Stimulated activated naive CD8-positive, alpha-beta T cell treated with anti-CD3 and anti-CD28 coated beads, Interleukin-15, amount 100 ng/mL, for 72 hours (primary cell): Measurements from ENCODE around the gene VAV2.

Experiments used
- ATAC-seq: fragments of 150-1000 bp; cut with Tn5 transposase; 2 replicates; pipeline ENCODE4 v1.10.0; 2021; ENCODE audit warnings: mild to moderate bottlenecking, moderate library complexity
- DNase-seq, 2 donors: peaks; one replicate each; pipeline ENCODE4 v3.0.0; 2021 to 2022
- H3K27ac Mint-ChIP-seq, 2 donors: one replicate each; pipeline ENCODE4 v1.8.0; 2022; ENCODE audit warnings: mild to moderate bottlenecking in 2 of 2, mixed read lengths in 2 of 2, moderate library complexity in 2 of 2
- H3K27me3 Mint-ChIP-seq: one replicate; pipeline ENCODE4 v1.8.0; 2022; ENCODE audit warnings: mixed read lengths
- H3K4me1 Mint-ChIP-seq: one replicate; pipeline ENCODE4 v1.8.0; 2022; ENCODE audit warnings: mild to moderate bottlenecking, mixed read lengths
- H3K4me3 Mint-ChIP-seq, 2 donors: one replicate each; pipeline ENCODE4 v1.8.0; 2022; ENCODE audit warnings: mild to moderate bottlenecking in 2 of 2, mixed read lengths in 2 of 2, moderate library complexity in 1 of 2
- H3K9me3 Mint-ChIP-seq, 2 donors: one replicate each; pipeline ENCODE4 v1.8.0; 2022; ENCODE audit warnings: mixed read lengths in 2 of 2

VAV2 gene

DNA sequence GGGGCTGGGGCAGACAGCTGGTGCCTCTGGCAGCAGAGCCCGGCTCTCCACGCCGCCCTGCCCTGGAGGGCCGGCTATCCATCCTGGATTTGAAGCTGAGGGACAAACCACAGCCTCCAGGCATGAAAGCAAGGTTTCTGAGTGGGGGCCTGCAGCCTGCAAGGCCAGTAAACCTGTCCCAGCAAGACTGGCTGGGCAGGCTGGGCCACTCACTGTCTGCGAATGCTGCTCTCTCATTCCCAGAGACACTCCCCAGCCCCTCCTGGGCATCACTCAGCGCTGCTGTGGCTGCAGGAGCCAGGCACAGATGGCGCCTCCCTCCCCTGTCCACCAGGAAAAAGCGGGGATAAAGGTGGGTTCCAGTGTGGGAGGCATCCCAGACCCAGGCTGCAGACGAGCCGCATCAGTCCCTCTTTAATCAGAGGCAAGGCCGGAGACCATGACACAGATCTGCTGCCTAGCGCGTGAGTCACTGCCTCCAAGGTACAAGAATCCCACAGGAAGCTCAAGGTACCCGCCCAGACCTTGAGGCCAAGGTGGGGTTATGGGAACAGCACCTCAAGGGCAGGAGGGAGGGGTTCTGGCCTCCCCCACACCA is 118.0 kb downstream of the VAV2 start:
- H3K4me1 Mint-ChIP-seq: peaks cover 14% of the 10 kb centered on the region

GRCh38 chr9:133873461-133873891 is 118.6 kb downstream of the VAV2 start:
- peaks cover 14% of the 10 kb centered on the region for H3K4me1 Mint-ChIP-seq
- no peak for ATAC-seq
- DNase-seq: no peak

More for the DNA sequence above, 118.0 kb downstream of the VAV2 start:
- H3K9me3 Mint-ChIP-seq: no peaks in the 10 kb centered on the region
- no peak overlapping the region for H3K4me3 Mint-ChIP-seq
- no peak overlapping the region for H3K27ac Mint-ChIP-seq
- ATAC-seq (no peak), DNase-seq (no peak)
- peaks cover 14% of the 10 kb centered on the region for H3K27me3 Mint-ChIP-seq

GRCh38 chr9:133873009-133873408 is 119.1 kb downstream of the VAV2 start:
- Mint-ChIP-seq H3K27me3 (peaks cover 14% of the 10 kb centered on the region), H3K9me3 (no peaks in the 10 kb centered on the region), H3K4me1 (peaks cover 14% of the 10 kb centered on the region), H3K4me3 (no peak overlapping the region), H3K27ac (no peak overlapping the region)
- DNase-seq: no peak
- ATAC-seq: no peak

More at GRCh38 chr9:133873461-133873891, 118.6 kb downstream of the VAV2 start:
- H3K27me3 Mint-ChIP-seq: peaks cover 14% of the 10 kb centered on the region
- no peak overlapping the region for H3K4me3 Mint-ChIP-seq
- no peaks in the 10 kb centered on the region for H3K9me3 Mint-ChIP-seq
- no peak overlapping the region for H3K27ac Mint-ChIP-seq

GRCh38 chr9:133870598-133871595 is 121.2 kb downstream of the VAV2 start:
- H3K4me3 Mint-ChIP-seq: no peak overlapping the region
- no peak for ATAC-seq
- peaks cover 14% of the 10 kb centered on the region for H3K27me3 Mint-ChIP-seq
- DNase-seq: no peak
- peaks cover 14% of the 10 kb centered on the region for H3K4me1 Mint-ChIP-seq
- H3K9me3 Mint-ChIP-seq: peaks cover 0 to 1% of the 10 kb centered on the region in 2 donors
- H3K27ac Mint-ChIP-seq: no peak overlapping the region

DNA sequence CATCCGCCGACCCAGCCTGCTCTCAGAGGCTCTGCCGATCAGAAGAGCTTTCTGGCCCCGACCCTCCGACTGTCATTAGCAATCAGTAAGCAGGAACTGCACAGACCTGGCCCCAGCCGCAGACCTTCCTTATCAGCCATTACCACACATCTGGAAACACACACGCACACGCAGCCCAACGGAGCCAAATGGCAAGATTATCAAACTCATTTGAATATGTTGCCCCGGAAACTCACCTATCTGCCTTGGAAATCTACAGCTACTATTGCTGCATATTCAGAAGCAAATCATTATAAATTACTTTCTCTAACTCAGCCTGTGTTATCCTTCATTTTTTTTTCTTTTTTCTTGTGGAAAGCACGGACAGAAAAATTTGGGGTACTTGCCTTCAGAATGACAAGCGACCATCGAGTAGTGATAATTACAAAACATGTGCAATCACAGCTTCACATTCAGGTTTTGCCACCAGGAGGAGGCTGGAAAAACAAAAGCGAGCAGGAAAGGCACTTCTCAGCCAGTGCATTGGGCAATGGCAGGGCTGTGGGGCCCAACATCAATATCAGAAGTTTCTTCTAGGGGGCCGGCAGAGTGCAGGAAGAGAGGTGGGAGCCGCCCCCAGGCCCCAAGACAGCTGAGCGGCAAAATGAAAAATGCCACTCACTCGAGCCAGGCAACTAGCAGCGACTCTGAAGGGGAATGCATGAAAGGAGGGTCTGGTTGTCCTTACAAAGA is 122.3 kb downstream of the VAV2 start:
- DNase-seq (no peak), ATAC-seq (peak; percentile 81)
- Mint-ChIP-seq H3K4me1 (peaks cover 14% of the 10 kb centered on the region), H3K27me3 (peaks cover 14% of the 10 kb centered on the region), H3K9me3 (peaks cover 0 to 12% of the 10 kb centered on the region in 2 donors), H3K4me3 (peak overlapping the region; percentile 3 to 61), H3K27ac (peak overlapping the region in 1 of 2 donors; percentile 9)

GRCh38 chr9:133868203-133868602 is 123.9 kb downstream of the VAV2 start:
- Mint-ChIP-seq H3K27me3 (peaks cover 14% of the 10 kb centered on the region), H3K4me1 (peaks cover 14% of the 10 kb centered on the region), H3K4me3 (no peak overlapping the region), H3K9me3 (peaks cover 0 to 12% of the 10 kb centered on the region in 2 donors), H3K27ac (no peak overlapping the region)
- DNase-seq: no peak
- no peak for ATAC-seq

- no peak for ATAC-seq
- no peak overlapping the region for H3K27ac Mint-ChIP-seq
- DNase-seq: no peak
- peaks cover 22% of the 10 kb centered on the region for H3K27me3 Mint-ChIP-seq
- H3K9me3 Mint-ChIP-seq: peaks cover 0 to 12% of the 10 kb centered on the region in 2 donors
- H3K4me1 Mint-ChIP-seq: peaks cover 22% of the 10 kb centered on the region
- H3K4me3 Mint-ChIP-seq: no peak overlapping the region
These were observed 125.2 kb downstream of the VAV2 start for GRCh38 chr9:133866946-133867345.

- Mint-ChIP-seq H3K4me3 (no peak overlapping the region), H3K27me3 (peaks cover 8% of the 10 kb centered on the region), H3K4me1 (peaks cover 9% of the 10 kb centered on the region), H3K9me3 (peaks cover 0 to 12% of the 10 kb centered on the region in 2 donors), H3K27ac (no peak overlapping the region)
- DNase-seq (no peak), ATAC-seq (no peak)
These were observed 128.1 kb downstream of the VAV2 start for GRCh38 chr9:133864011-133864410.

- DNase-seq (no peak), ATAC-seq (no peak)
- no peak overlapping the region for H3K27ac Mint-ChIP-seq
- no peak overlapping the region for H3K4me3 Mint-ChIP-seq
- peaks cover 8% of the 10 kb centered on the region for H3K27me3 Mint-ChIP-seq
- peaks cover 9% of the 10 kb centered on the region for H3K4me1 Mint-ChIP-seq
- H3K9me3 Mint-ChIP-seq: peaks cover 0 to 12% of the 10 kb centered on the region in 2 donors
These were observed 128.9 kb downstream of the VAV2 start for GRCh38 chr9:133863257-133863592.

GRCh38 chr9:133862585-133863256 is 129.4 kb downstream of the VAV2 start:
- no peak for DNase-seq
- peaks cover 0 to 12% of the 10 kb centered on the region in 2 donors for H3K9me3 Mint-ChIP-seq
- H3K4me3 Mint-ChIP-seq: no peak overlapping the region
- peaks cover 9% of the 10 kb centered on the region for H3K4me1 Mint-ChIP-seq
- no peak for ATAC-seq
- H3K27ac Mint-ChIP-seq: peak overlapping the region in 1 of 2 donors; percentile 91
- H3K27me3 Mint-ChIP-seq: peaks cover 8% of the 10 kb centered on the region

GRCh38 chr9:133861692-133862091 is 130.4 kb downstream of the VAV2 start:
- Mint-ChIP-seq H3K9me3 (peaks cover 0 to 12% of the 10 kb centered on the region in 2 donors), H3K27me3 (peaks cover 8% of the 10 kb centered on the region), H3K4me3 (no peak overlapping the region), H3K27ac (no peak overlapping the region), H3K4me1 (peaks cover 9% of the 10 kb centered on the region)
- DNase-seq (no peak), ATAC-seq (no peak)

GRCh38 chr9:133861086-133861485 is 131.0 kb downstream of the VAV2 start:
- no peak for ATAC-seq
- DNase-seq: no peak
- H3K27ac Mint-ChIP-seq: no peak overlapping the region
- no peak overlapping the region for H3K4me3 Mint-ChIP-seq
- H3K9me3 Mint-ChIP-seq: peaks cover 0 to 12% of the 10 kb centered on the region in 2 donors
- peaks cover 9% of the 10 kb centered on the region for H3K4me1 Mint-ChIP-seq
- H3K27me3 Mint-ChIP-seq: peaks cover 8% of the 10 kb centered on the region

DNA sequence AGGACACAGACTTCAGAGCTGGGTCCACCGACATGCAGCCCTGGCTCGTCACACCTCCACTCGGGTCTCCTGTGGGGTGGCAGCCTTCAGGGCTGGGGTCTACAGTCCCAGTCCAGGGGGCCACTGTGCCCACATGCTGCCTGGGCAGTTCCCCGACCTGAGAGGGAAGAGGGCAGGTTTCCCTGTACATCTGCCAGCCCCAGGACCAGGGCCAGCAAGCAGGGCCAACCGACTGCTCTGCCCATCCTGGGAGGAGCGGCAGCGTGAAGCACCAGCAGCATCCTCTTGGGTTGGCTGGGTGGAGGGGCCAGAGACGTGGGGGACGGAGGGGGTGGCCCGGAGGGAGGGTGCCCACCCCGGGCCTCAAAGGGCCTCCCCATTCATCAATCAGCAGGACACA is 133.4 kb downstream of the VAV2 start:
- ATAC-seq: no peak
- Mint-ChIP-seq H3K27ac (no peak overlapping the region), H3K4me1 (peaks cover 9% of the 10 kb centered on the region), H3K27me3 (peaks cover 8% of the 10 kb centered on the region), H3K9me3 (no peaks in the 10 kb centered on the region), H3K4me3 (no peak overlapping the region)
- no peak for DNase-seq

- peaks cover 3% of the 10 kb centered on the region for H3K4me1 Mint-ChIP-seq
- H3K27ac Mint-ChIP-seq: no peak overlapping the region
- H3K9me3 Mint-ChIP-seq: no peaks in the 10 kb centered on the region
- peaks cover 4% of the 10 kb centered on the region for H3K27me3 Mint-ChIP-seq
- no peak overlapping the region for H3K4me3 Mint-ChIP-seq
- ATAC-seq (no peak), DNase-seq (no peak)
These were observed 134.5 kb downstream of the VAV2 start for GRCh38 chr9:133857639-133858038.

DNA sequence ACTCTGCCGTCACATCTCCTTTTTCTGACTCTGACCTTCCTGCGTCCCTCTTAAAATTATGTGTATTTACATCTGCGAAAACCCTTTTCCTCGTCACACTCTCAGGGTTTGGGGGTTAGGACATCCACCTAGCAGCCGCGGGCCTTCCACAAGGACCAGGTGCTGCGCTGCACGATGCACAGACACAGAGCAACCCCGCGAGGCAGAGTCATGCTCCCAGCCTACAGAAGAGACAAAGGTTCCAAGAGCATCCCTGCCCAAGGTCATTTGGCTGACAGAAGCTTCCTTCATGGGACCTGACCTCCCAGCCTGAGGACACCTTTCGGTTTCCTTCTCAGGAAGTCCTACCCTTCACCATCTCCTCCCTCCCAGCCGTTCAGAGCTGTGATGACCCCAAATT is 135.3 kb downstream of the VAV2 start:
- Mint-ChIP-seq H3K27ac (no peak overlapping the region), H3K4me1 (no peaks in the 10 kb centered on the region), H3K9me3 (no peaks in the 10 kb centered on the region), H3K27me3 (no peaks in the 10 kb centered on the region), H3K4me3 (no peak overlapping the region)
- no peak for DNase-seq
- ATAC-seq: no peak
